ENCODE results near the gene RASA2.

Gene RASA2

DNA sequence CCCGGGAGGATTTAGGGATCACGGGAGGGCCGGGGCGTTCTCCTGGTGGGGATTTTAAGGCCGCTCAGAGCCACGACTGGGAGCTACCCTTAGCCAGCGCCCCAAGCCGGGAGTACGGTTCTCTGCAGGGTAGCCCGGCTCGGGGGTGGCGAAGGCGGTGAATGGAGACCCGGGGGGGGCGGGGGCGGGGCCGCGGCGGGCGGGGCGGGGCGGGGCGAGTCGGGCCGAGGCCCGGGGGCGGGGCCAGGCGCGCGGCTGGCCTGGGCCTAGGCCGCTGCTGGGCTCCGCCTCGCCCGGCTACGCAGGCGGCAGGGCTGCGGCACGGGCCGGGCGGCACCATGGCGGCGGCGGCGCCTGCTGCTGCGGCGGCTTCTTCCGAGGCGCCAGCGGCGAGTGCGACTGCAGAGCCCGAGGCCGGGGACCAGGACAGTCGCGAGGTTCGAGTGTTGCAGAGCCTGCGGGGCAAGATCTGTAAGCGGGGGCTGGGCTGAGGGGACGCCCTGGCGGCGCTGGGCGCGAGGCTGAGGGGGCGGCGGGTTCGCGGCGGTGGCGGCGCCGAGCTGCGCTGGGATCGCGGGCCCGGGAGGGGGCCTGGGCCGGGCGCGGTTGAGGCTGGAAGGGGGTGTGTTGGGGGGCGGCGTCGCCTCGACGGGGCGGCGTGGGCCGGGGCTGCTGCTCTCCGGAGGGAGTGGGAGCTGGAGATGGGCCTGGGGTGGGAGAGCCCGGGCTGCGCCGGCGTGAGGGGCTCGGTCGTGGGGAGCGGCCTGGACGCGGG, at the start of gene RASA2:
Gene RASA2, plus strand, starts transcription at position 282 of the 775 bp plus-strand sequence. Its CDS starts 57 bp downstream, at position 339.
- peak within 1 kb of the TSS; percentile 70 for H3K4me3 ChIP-seq (replicated peaks; ENCODE audit: low read depth, low read length)
- DNase-seq (ENCODE audit: extremely low read depth, low read depth): no peak
- TF ChIP-seq, protein P1, sequence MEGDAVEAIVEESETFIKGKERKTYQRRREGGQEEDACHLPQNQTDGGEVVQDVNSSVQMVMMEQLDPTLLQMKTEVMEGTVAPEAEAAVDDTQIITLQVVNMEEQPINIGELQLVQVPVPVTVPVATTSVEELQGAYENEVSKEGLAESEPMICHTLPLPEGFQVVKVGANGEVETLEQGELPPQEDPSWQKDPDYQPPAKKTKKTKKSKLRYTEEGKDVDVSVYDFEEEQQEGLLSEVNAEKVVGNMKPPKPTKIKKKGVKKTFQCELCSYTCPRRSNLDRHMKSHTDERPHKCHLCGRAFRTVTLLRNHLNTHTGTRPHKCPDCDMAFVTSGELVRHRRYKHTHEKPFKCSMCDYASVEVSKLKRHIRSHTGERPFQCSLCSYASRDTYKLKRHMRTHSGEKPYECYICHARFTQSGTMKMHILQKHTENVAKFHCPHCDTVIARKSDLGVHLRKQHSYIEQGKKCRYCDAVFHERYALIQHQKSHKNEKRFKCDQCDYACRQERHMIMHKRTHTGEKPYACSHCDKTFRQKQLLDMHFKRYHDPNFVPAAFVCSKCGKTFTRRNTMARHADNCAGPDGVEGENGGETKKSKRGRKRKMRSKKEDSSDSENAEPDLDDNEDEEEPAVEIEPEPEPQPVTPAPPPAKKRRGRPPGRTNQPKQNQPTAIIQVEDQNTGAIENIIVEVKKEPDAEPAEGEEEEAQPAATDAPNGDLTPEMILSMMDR (IDR thresholded peaks at IDR 0.05; ENCODE audit: low read depth, low read length, missing control alignments): no peak

GRCh38 chr3:141439589-141439988, 47.2 kb upstream of the RASA2 start:
- TF ChIP-seq, protein P1 (IDR thresholded peaks at IDR 0.05; ENCODE audit: low read depth, low read length, missing control alignments): no peak
- H3K4me3 ChIP-seq (replicated peaks; ENCODE audit: low read depth, low read length): no peak overlapping the region
- DNase-seq (ENCODE audit: extremely low read depth, low read depth): no peak

DNA sequence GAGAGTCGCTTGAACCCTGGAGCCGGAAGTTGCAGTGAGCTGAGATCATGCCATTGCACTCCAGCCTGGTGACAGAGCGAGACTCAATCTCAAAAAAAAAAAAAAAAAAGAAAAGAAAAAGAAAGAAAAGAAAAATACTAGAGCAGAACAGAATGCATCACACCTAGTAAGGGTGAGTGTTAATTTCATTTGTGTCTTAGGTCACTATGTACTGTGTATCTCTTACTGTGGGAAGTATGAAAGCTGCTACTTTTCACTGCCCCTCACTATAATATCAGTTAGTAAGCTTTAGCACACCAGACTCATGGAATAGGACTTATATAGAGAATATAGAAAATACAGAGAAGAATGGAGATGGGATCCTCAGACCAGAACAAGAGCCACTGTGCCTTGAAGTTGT, 45.9 kb upstream of the RASA2 start:
- TF ChIP-seq, protein P1 (IDR thresholded peaks at IDR 0.05; ENCODE audit: low read depth, low read length, missing control alignments): no peak
- H3K4me3 ChIP-seq (replicated peaks; ENCODE audit: low read depth, low read length): no peak overlapping the region
- no peak for DNase-seq (ENCODE audit: extremely low read depth, low read depth)

- H3K4me3 ChIP-seq (replicated peaks; ENCODE audit: low read depth, low read length): no peak overlapping the region
- no peak for DNase-seq (ENCODE audit: extremely low read depth, low read depth)
- TF ChIP-seq, protein P1 (IDR thresholded peaks at IDR 0.05; ENCODE audit: low read depth, low read length, missing control alignments): peak; percentile 89
These were observed 45.2 kb upstream of the RASA2 start for GRCh38 chr3:141441381-141442364.

GRCh38 chr3:141442446-141442845, 44.4 kb upstream of the RASA2 start:
- H3K4me3 ChIP-seq (replicated peaks; ENCODE audit: low read depth, low read length): no peak overlapping the region
- DNase-seq (ENCODE audit: extremely low read depth, low read depth): no peak
- TF ChIP-seq, protein P1 (IDR thresholded peaks at IDR 0.05; ENCODE audit: low read depth, low read length, missing control alignments): no peak

DNA sequence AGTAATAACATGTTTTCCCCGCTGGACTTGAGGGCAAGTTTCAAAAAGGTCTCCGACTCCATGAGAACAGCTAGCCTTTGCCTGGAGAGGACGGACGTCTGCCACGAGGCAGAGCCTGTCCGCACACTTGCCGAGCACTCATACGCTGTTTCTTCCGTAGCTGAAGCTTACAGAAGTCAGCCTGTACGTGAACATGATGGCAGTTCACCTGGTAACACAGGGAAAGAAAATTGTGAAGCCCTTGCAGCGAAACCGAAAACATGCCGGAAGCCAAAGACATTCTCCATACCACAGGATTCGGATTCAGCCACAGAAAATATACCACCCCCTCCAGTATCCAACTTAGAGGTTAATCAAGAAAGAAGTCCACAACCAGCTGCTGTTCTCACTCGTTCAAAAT, 43.9 kb upstream of the RASA2 start:
- DNase-seq (ENCODE audit: extremely low read depth, low read depth): no peak
- TF ChIP-seq, protein P1 (IDR thresholded peaks at IDR 0.05; ENCODE audit: low read depth, low read length, missing control alignments): no peak
- H3K4me3 ChIP-seq (replicated peaks; ENCODE audit: low read depth, low read length): no peak overlapping the region

All from HFF-Myc (cell line).